H9 (cell line): Measurements from ENCODE around the gene TM4SF1. TPM values are rescaled to one million over a fixed set of nuclear protein-coding genes. Genes with fewer than 3 reads are reported as not detected.

Experiments used
- DNase-seq: peaks from one replicate; pipeline ENCODE4 v3.0.0-alpha.2; 2017
- H2AFZ ChIP-seq: one replicate; pipeline ENCODE4 v1.6.1; 2013; ENCODE audit warnings: mild to moderate bottlenecking, low read length, control low read depth, moderate library complexity
- H2AK5ac ChIP-seq: 2 replicates; pipeline ENCODE4 v1.6.1; 2013; ENCODE audit warnings: low read length, control low read depth, mixed read lengths; ENCODE audit not compliant: insufficient read length
- H2BK120ac ChIP-seq: one replicate; pipeline ENCODE4 v1.6.1; 2013; ENCODE audit warnings: low read depth, mild to moderate bottlenecking, low read length, control low read depth, inconsistent platforms; ENCODE audit not compliant: poor library complexity, severe bottlenecking
- H2BK12ac ChIP-seq: 2 replicates; pipeline ENCODE4 v1.6.1; 2013; ENCODE audit warnings: low read length, control low read depth, mixed read lengths, low read depth; ENCODE audit not compliant: insufficient read length
- H2BK15ac ChIP-seq: 2 replicates; pipeline ENCODE4 v1.6.1; 2013; ENCODE audit warnings: low read depth, low read length, control low read depth
- H2BK20ac ChIP-seq: one replicate; pipeline ENCODE4 v1.6.1; 2013; ENCODE audit warnings: low read depth, mild to moderate bottlenecking, low read length, control low read depth, inconsistent platforms; ENCODE audit not compliant: poor library complexity, severe bottlenecking
- H2BK5ac ChIP-seq: 2 replicates; pipeline ENCODE4 v1.6.1; 2013; ENCODE audit warnings: low read length, control low read depth, mixed read lengths; ENCODE audit not compliant: insufficient read length
- H3K14ac ChIP-seq: 2 replicates; pipeline ENCODE4 v1.6.1; 2013; ENCODE audit warnings: low read length, control low read depth; ENCODE audit not compliant: insufficient read depth
- H3K18ac ChIP-seq: 2 replicates; pipeline ENCODE4 v1.6.1; 2013; ENCODE audit warnings: low read depth, mild to moderate bottlenecking, mixed read lengths, low read length, control low read depth; ENCODE audit not compliant: insufficient read length
- H3K23ac ChIP-seq: 2 replicates; pipeline ENCODE4 v1.6.1; 2013; ENCODE audit warnings: low read length, control low read depth, mixed read lengths, low read depth; ENCODE audit not compliant: insufficient read length
- H3K23me2 ChIP-seq: 2 replicates; pipeline ENCODE4 v1.6.1; 2013; ENCODE audit warnings: low read depth, mild to moderate bottlenecking, mixed read lengths, low read length, control low read depth; ENCODE audit not compliant: insufficient read length, poor library complexity, severe bottlenecking
- H3K27ac ChIP-seq: 2 replicates; pipeline ENCODE4 v1.5.1; 2013; ENCODE audit warnings: low read length, control low read depth, mixed read lengths, low read depth; ENCODE audit not compliant: insufficient read length
- H3K27me3 ChIP-seq: 2 replicates; pipeline ENCODE4 v1.6.1; 2013; ENCODE audit warnings: low read length, control low read depth, inconsistent platforms; ENCODE audit not compliant: insufficient read depth
- H3K4ac ChIP-seq: 2 replicates; pipeline ENCODE4 v1.6.1; 2013; ENCODE audit warnings: low read depth, mild to moderate bottlenecking, control low read depth, inconsistent platforms, low read length, moderate library complexity
- H3K4me1 ChIP-seq: 2 replicates; pipeline ENCODE4 v1.6.1; 2013; ENCODE audit warnings: low read length, control low read depth, inconsistent platforms; ENCODE audit not compliant: insufficient read depth
- H3K4me2 ChIP-seq: 2 replicates; pipeline ENCODE4 v1.6.1; 2013; ENCODE audit warnings: low read length, control low read depth, mixed read lengths; ENCODE audit not compliant: insufficient read length, insufficient read depth
- H3K56ac ChIP-seq: 2 replicates; pipeline ENCODE4 v1.6.1; 2013; ENCODE audit warnings: low read depth, mild to moderate bottlenecking, mixed read lengths, low read length, control low read depth; ENCODE audit not compliant: insufficient read length
- H3K79me1 ChIP-seq: 2 replicates; pipeline ENCODE4 v1.6.1; 2013; ENCODE audit warnings: low read depth, mild to moderate bottlenecking, moderate library complexity, low read length, control low read depth, inconsistent platforms; ENCODE audit not compliant: insufficient read depth, poor library complexity, severe bottlenecking
- H3K79me2 ChIP-seq: 2 replicates; pipeline ENCODE4 v1.6.1; 2013; ENCODE audit warnings: low read length, control low read depth, inconsistent platforms; ENCODE audit not compliant: insufficient read depth
- H3K9ac ChIP-seq: 2 replicates; pipeline ENCODE4 v1.6.1; 2013; ENCODE audit warnings: low read length, control low read depth, mixed read lengths; ENCODE audit not compliant: insufficient read length; ENCODE audit errors: extremely low read depth
- H3K9me3 ChIP-seq: one replicate; pipeline ENCODE4 v1.6.1; 2013; ENCODE audit warnings: low read depth, low read length, inconsistent platforms; ENCODE audit not compliant: control insufficient read depth
- H3T11ph ChIP-seq: one replicate; pipeline ENCODE4 v1.6.1; 2013; ENCODE audit warnings: mild to moderate bottlenecking, low read length, control low read depth, inconsistent platforms
- H4K20me1 ChIP-seq: one replicate; pipeline ENCODE4 v1.6.1; 2013; ENCODE audit not compliant: control insufficient read depth, insufficient read length, insufficient read depth
- H4K5ac ChIP-seq: 2 replicates; pipeline ENCODE4 v1.6.1; 2013; ENCODE audit warnings: low read depth, mild to moderate bottlenecking, mixed read lengths, low read length, control low read depth; ENCODE audit not compliant: insufficient read length
- H4K8ac ChIP-seq: replicated peaks from 2 replicates; pipeline ENCODE4 v1.6.1; 2013; ENCODE audit warnings: low read length, control low read depth, mixed read lengths, low read depth; ENCODE audit not compliant: insufficient read length
- H4K91ac ChIP-seq: 2 replicates; pipeline ENCODE4 v1.6.1; 2013; ENCODE audit warnings: low read depth, mild to moderate bottlenecking, moderate library complexity, mixed read lengths, low read length, control low read depth; ENCODE audit not compliant: insufficient read length
- H3K27ac Mint-ChIP-seq, 3 experiments: 2 replicates in 2 of 3; 3 replicates in 1 of 3; pipeline ENCODE4 v1.8.0; 2020 to 2021; ENCODE audit warnings: mixed read lengths in 3 of 3, mild to moderate bottlenecking in 1 of 3, moderate library complexity in 1 of 3
- H3K27me3 Mint-ChIP-seq: 2 replicates; pipeline ENCODE4 v1.8.0; 2021; ENCODE audit warnings: low read depth, mild to moderate bottlenecking, moderate library complexity, mixed read lengths
- H3K36me3 Mint-ChIP-seq, 3 experiments: 2 replicates in 2 of 3; 3 replicates in 1 of 3; pipeline ENCODE4 v1.8.0; 2020 to 2021; ENCODE audit warnings: low read depth in 3 of 3, mixed read lengths in 3 of 3; ENCODE audit not compliant: insufficient read depth in 1 of 3
- H3K4me1 Mint-ChIP-seq, 2 experiments: 2 replicates each; pipeline ENCODE4 v1.8.0; 2020; ENCODE audit warnings: mixed read lengths in 2 of 2
- H3K4me3 Mint-ChIP-seq, 2 experiments: 2 replicates in 1 of 2; 3 replicates in 1 of 2; pipeline ENCODE4 v1.8.0; 2020 to 2021; ENCODE audit warnings: mild to moderate bottlenecking in 2 of 2, mixed read lengths in 2 of 2, moderate library complexity in 1 of 2
- H3K9me3 Mint-ChIP-seq, 2 experiments: 2 replicates in 1 of 2; 3 replicates in 1 of 2; pipeline ENCODE4 v1.8.0; 2020; ENCODE audit warnings: mild to moderate bottlenecking in 2 of 2, mixed read lengths in 2 of 2, moderate library complexity in 1 of 2
- CTCF ChIP-seq: fragments of 200-600 bp; sonication (generic); conservative IDR thresholded peaks from 3 replicates; pipeline ENCODE4 v1.8.0; 2021; ENCODE audit warnings: antibody characterized with exemption, mild to moderate bottlenecking
- WGBS: extraction: QIAGEN DNeasy Blood & Tissue Kit; methylation state at CpG from one replicate; pipeline ENCODE4 v1.1.7; 2013; ENCODE audit warnings: missing lambda C conversion rate, low lambda C conversion rate, mixed read lengths; ENCODE audit not compliant: insufficient read length; ENCODE audit errors: extremely low coverage; 5-methylcytosine and 5-hydroxymethylcytosine counted together
- total RNA-seq: library from RNA; stranded (reverse); gene quantifications from 2 replicates; pipeline ENCODE4 v1.2.1, GENCODE V29; 2021

TM4SF1 gene
- total RNA-seq, 1 experiment from 2014 or later = 1.2 TPM

- no peak overlapping the region for H2BK120ac ChIP-seq
- H3K18ac ChIP-seq = no peak overlapping the region
- Mint-ChIP-seq H3K27ac (peak overlapping the region in 2 of 3 experiments; percentile 6 to 16; a peak in 1 of 7 replicates), H3K36me3 (no peaks in the 10 kb centered on the region; a peak in 2 of 7 replicates), H3K9me3 (no peaks in the 10 kb centered on the region), H3K4me1 (no peaks in the 10 kb centered on the region), H3K4me3 (no peak overlapping the region), H3K27me3 (no peaks in the 10 kb centered on the region)
- no peak overlapping the region for H2AK5ac ChIP-seq
- no peak overlapping the region for H2BK20ac ChIP-seq
- H3K27ac ChIP-seq = no peak overlapping the region
- no peaks in the 10 kb centered on the region for H3K27me3 ChIP-seq
- no peak overlapping the region for H3K4ac ChIP-seq
- no peak overlapping the region for H4K8ac ChIP-seq
- no peak overlapping the region for H2BK12ac ChIP-seq
- no peak overlapping the region for H4K5ac ChIP-seq
- H3K79me2 ChIP-seq = no peaks in the 10 kb centered on the region
- no CpG with 5 or more reads among the region's 4 CpGs for WGBS
- H3K9ac ChIP-seq = no peak overlapping the region
- no peak for DNase-seq
- no peak overlapping the region for H4K91ac ChIP-seq
- H2BK15ac ChIP-seq = no peak overlapping the region
- H2BK5ac ChIP-seq = no peak overlapping the region
- H3K79me1 ChIP-seq = no peaks in the 10 kb centered on the region
- H3K4me1 ChIP-seq = no peaks in the 10 kb centered on the region
- no peaks in the 10 kb centered on the region for H3K23me2 ChIP-seq
- no peak overlapping the region for H3K23ac ChIP-seq
- TF ChIP-seq CTCF = no peak
- no peak overlapping the region for H3T11ph ChIP-seq
- no peak overlapping the region for H3K14ac ChIP-seq
- no peaks in the 10 kb centered on the region for H3K9me3 ChIP-seq
- no peak overlapping the region for H2AFZ ChIP-seq
- H3K56ac ChIP-seq = no peak overlapping the region
- no peak overlapping the region for H3K4me2 ChIP-seq
- no peaks in the 10 kb centered on the region for H4K20me1 ChIP-seq
Measured at GRCh38 chr3:149395107-149396089, 17.9 kb upstream of the TM4SF1 start.
